ENCODE measurements around the gene ZRANB3.

GRCh38 chr2:135174049-135174809 lies 356.8 kb downstream of the ZRANB3 start:
- TF ChIP-seq POLR2AphosphoS5 (IDR thresholded peaks at IDR 0.05) (no peak), CTCF (IDR thresholded peaks at IDR 0.05) (no peak), EP300 (IDR thresholded peaks at IDR 0.05) (no peak), POLR2A (IDR thresholded peaks at IDR 0.05) (no peak)
